Activated naive CD4-positive, alpha-beta T cell treated with anti-CD3 and anti-CD28 coated beads for 36 hours (primary cell): Measurements from ENCODE around the gene LYPD6. TPM values are rescaled to one million over a fixed set of nuclear protein-coding genes. Genes with fewer than 3 reads are reported as not detected.

Experiments used
- CTCF ChIA-PET: fragments of 350-600 bp; sonication (Branson Sonifier 250); formaldehyde crosslinking; loops from one replicate; lab custom pipeline; 2021; ENCODE audit warnings: antibody characterized with exemption; lab: Charles Lee
- DNase-seq: peaks from one replicate; pipeline ENCODE4 v3.0.0-alpha.2; 2020
- H3K27ac Mint-ChIP-seq: one replicate; pipeline ENCODE4 v1.8.0; 2021; ENCODE audit warnings: mild to moderate bottlenecking, mixed read lengths
- H3K27me3 Mint-ChIP-seq: one replicate; pipeline ENCODE4 v1.8.0; 2021; ENCODE audit warnings: low read depth, mixed read lengths
- H3K36me3 Mint-ChIP-seq: one replicate; pipeline ENCODE4 v1.8.0; 2021; ENCODE audit warnings: low read depth, mixed read lengths
- H3K4me1 Mint-ChIP-seq: one replicate; pipeline ENCODE4 v1.8.0; 2021; ENCODE audit warnings: low read depth, mixed read lengths
- H3K4me3 Mint-ChIP-seq: one replicate; pipeline ENCODE4 v1.8.0; 2021; ENCODE audit warnings: mild to moderate bottlenecking, moderate library complexity, mixed read lengths
- H3K9me3 Mint-ChIP-seq: one replicate; pipeline ENCODE4 v1.8.0; 2021; ENCODE audit warnings: mixed read lengths
- intact Hi-C: fragments of 100-400 bp; cut with micrococcal nuclease; formaldehyde crosslinking; loops from one replicate; pipeline ENCODE4 v1.15.1; 2023
- total RNA-seq, 2 experiments: library from RNA; stranded (reverse); gene quantifications; one replicate each; pipeline ENCODE4 v1.2.3, GENCODE V29; 2021

Gene LYPD6
- total RNA-seq, 2 experiments from 2014 or later, result not detected

DNA sequence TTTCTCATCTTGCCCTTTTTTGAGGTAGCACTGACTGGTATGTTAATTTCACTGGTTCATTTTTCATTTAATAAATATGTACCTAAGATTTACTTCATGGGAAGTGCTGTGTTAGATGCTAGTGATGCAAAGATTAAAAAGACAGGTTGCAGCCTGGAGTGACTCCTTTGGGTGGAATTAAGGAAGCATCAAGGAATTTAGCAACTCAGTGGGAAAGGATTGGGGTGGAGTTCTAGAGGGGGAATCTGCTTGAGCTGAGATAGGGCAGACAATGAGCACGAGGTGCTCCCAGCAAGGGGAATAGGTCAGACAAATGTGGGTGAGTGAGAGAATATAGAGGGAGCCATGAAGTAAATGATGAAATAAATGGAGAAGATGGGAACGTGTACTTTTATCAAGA, 57.0 kb downstream of the LYPD6 start:
- H3K4me1 Mint-ChIP-seq, result no peaks in the 10 kb centered on the region
- CTCF ChIA-PET, result no interaction called here

DNA sequence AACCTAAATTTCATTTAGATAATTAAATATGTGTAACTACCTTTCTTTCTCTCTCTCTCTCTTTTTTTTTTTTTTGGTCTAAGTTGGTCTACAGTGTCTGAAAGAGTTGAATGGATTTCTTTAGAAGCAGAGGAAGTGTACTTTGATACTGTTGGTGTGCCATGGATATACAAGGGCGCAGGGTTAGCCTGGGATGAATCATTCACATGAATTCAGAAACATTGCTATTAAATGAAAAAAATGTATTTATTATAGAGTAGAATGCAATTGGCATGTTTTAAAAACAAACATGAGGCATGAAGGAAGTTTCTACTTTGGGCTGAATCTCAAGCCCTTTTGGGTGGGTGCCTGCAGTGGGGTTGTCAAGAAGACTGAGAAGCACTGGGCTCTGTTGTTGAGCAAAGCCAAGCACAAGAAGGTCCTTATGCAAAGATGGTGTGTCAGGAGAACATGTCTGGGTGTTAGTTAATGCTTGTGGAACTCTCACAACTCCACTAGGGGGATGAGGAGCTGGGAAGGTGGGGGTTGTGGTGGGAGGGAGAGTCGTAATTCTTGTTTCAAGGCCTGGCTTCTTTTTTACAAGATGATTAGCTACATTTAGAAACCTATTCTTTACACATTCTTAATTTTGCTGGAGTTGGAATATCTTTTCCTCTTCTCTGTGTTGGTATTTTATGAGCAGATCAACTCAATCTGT, 57.9 kb downstream of the LYPD6 start:
- Mint-ChIP-seq H3K4me3 (no peak overlapping the region), H3K9me3 (no peaks in the 10 kb centered on the region), H3K36me3 (no peaks in the 10 kb centered on the region), H3K4me1 (no peaks in the 10 kb centered on the region), H3K27me3 (peaks cover 5% of the 10 kb centered on the region), H3K27ac (no peak overlapping the region)
- intact Hi-C loops, result no loop called here
- CTCF ChIA-PET, result no interaction called here
- no peak for DNase-seq

More for the DNA sequence above, 57.0 kb downstream of the LYPD6 start:
- no peak for DNase-seq
- H3K9me3 Mint-ChIP-seq, result no peaks in the 10 kb centered on the region
- no peak overlapping the region for H3K27ac Mint-ChIP-seq
- H3K27me3 Mint-ChIP-seq, result peaks cover 5% of the 10 kb centered on the region
- H3K36me3 Mint-ChIP-seq, result no peaks in the 10 kb centered on the region
- no peak overlapping the region for H3K4me3 Mint-ChIP-seq
- intact Hi-C loops, result no loop called here

DNA sequence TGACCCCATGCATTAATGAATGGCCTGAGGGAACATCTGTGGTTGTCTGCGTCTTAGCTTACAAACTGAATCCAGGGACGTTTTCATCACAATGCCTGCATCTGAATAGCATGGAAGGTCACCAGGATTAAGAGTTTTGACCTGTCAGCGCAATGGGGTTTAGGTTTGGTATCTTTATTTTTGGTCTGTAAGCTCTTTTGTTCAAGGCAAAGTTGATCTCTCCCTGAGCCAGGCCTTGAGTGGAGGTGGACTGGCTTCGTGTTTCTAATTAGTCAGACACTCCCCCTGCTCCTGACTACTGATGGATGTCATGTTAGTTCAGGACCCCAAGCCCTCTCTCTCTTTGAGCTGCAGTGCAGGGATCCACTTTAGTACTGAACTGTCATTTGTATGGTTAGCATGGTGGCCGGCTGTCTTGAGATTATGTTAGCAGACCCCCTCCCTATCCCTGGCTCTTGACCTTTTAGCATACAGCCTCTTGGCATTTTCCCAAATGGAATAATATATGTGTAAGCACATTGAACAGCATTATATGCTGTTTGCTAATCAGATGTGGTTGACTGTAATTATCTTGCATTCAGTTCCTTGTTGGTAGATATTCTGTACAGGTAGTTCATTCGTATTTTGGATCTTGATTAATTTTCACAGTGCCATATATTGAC, 59.2 kb downstream of the LYPD6 start:
- H3K4me3 Mint-ChIP-seq, result no peak overlapping the region
- no peak overlapping the region for H3K27ac Mint-ChIP-seq
- H3K27me3 Mint-ChIP-seq, result peaks cover 5% of the 10 kb centered on the region
- H3K9me3 Mint-ChIP-seq, result no peaks in the 10 kb centered on the region
- CTCF ChIA-PET, result interaction anchor here (0.6 kb wide), 1 partner anchor 171 kb away, joined by 3 read pairs; no protein-coding TSS in a partner anchor
- H3K36me3 Mint-ChIP-seq, result no peaks in the 10 kb centered on the region
- DNase-seq, result no peak
- intact Hi-C loops, result no loop called here
- H3K4me1 Mint-ChIP-seq, result no peaks in the 10 kb centered on the region

DNA sequence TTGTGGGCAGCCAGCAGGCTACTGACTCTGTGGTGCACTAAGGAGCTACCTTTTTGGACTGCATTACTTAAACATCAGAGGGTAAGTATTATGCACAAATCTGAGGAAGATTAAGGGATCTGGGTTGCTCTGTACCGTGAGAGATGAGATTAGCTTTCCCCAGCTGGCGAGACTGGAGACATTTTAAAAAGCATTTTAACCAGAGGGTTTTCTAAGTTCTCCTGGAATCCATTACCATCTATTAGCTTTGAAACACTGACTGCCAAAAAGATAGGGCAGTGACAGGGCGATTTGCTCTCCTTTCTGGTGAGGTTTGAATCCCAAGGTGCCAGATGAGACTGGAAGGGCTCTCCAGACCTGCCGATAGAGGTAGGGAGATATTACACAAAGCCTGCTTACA, 63.2 kb downstream of the LYPD6 start:
- Mint-ChIP-seq H3K4me3 (no peak overlapping the region), H3K4me1 (no peaks in the 10 kb centered on the region), H3K27ac (no peak overlapping the region), H3K36me3 (no peaks in the 10 kb centered on the region), H3K27me3 (peaks cover 9% of the 10 kb centered on the region), H3K9me3 (no peaks in the 10 kb centered on the region)
- intact Hi-C loops, result no loop called here
- CTCF ChIA-PET, result no interaction called here
- no peak for DNase-seq

DNA sequence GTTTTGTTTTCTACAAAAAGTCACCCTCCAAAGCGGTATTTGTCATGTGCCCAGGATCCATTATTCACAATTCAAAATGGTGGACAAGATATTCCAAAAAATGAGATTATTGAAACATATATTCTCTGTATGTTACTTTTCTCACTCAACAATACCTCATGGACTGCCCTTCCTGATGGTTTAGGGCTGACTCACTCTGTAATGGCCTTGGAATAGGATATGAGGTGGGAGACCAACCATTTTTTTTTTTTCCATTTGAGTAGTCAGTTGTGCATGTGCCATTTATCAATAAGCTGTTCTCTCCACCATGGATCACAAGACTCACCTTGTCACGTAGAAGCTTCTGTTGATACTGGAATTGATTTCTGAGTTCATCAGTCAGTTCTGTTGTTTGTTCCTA, 64.5 kb downstream of the LYPD6 start:
- DNase-seq, result no peak
- Mint-ChIP-seq H3K4me1 (no peaks in the 10 kb centered on the region), H3K27me3 (peaks cover 9% of the 10 kb centered on the region), H3K4me3 (no peak overlapping the region), H3K36me3 (no peaks in the 10 kb centered on the region), H3K27ac (no peak overlapping the region), H3K9me3 (no peaks in the 10 kb centered on the region)
- CTCF ChIA-PET, result no interaction called here
- intact Hi-C loops, result no loop called here

DNA sequence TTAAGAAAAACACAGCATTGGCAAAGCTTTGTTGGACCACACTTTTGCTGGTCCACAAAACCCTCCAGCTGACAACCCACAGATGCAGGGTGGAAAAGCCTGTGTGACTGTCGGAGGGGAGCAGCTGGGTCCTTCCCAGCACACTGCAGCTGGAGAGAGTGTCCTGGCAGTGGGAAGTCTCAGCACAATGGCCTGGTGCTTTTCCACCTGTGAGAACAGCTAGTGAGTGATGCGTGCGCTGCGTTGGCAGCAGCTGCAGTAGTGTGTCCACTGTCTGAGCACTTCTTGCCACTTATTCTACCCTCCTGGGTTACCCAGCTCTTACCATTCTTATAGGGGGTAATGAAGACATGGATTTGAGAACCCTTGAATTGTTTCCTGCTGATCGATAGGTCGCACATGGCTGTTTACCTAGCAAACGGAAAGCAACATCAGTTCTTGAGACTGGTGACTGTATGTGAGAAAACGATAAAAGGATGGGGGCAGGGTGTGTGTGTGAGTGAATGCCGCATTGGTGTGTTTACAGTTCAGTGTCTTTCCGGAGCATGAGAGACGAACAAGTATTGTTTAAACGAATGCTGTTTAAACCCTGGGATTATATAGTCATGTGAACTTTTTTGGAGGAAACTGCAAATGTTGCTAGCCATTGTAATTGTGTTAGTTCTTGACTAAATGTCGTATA, 69.7 kb downstream of the LYPD6 start:
- Mint-ChIP-seq H3K4me1 (no peaks in the 10 kb centered on the region), H3K27me3 (peaks cover 9% of the 10 kb centered on the region), H3K9me3 (peaks cover 5% of the 10 kb centered on the region), H3K36me3 (no peaks in the 10 kb centered on the region), H3K27ac (no peak overlapping the region), H3K4me3 (no peak overlapping the region)
- intact Hi-C loops, result no loop called here
- CTCF ChIA-PET, result no interaction called here
- no peak for DNase-seq

DNA sequence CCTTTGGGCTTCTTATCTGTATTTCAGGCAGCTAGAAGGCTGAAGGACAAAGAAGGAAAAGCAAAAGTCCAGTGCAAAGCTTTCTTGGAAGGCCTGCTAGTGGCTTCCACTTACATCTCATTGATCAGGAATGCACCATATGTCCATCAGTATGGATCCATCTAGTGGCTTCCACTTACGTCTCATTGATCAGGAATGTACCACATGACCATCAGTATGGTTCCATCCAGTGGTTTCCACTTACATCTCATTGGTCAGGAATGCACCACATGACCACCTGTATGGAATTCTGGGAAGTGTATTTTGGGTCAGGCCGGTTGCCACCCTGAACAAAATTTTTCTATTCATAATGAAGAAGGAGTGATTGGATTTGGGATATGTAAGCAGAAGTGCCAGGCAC, 70.6 kb downstream of the LYPD6 start:
- Mint-ChIP-seq H3K27me3 (peaks cover 9% of the 10 kb centered on the region), H3K4me3 (no peak overlapping the region), H3K36me3 (no peaks in the 10 kb centered on the region), H3K27ac (no peak overlapping the region), H3K9me3 (peaks cover 5% of the 10 kb centered on the region), H3K4me1 (no peaks in the 10 kb centered on the region)
- intact Hi-C loops, result no loop called here
- CTCF ChIA-PET, result no interaction called here
- DNase-seq, result no peak

DNA sequence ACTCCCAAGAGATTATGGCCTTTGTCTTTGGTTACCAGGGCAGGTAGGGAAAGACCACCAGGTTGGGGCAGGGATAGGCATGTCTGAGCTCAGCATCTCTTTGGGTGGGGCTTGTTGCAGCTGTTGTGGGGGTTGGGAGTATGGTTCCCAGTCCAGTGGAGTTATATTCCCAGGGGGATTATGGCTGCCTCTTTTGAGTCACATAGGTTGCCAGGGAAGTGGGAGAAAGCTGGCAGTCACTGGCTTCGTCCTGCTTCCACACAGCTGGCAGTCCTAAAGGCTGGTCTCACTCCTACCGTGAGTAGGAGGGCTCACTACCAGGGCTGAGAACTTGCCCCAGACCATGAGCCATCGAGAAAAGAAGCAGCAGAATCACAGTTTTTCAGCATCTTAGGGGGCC, 79.1 kb downstream of the LYPD6 start:
- H3K27ac Mint-ChIP-seq, result no peak overlapping the region
- DNase-seq, result no peak
- no peak overlapping the region for H3K4me3 Mint-ChIP-seq
- H3K9me3 Mint-ChIP-seq, result no peaks in the 10 kb centered on the region
- H3K36me3 Mint-ChIP-seq, result no peaks in the 10 kb centered on the region
- peaks cover 3% of the 10 kb centered on the region for H3K27me3 Mint-ChIP-seq
- intact Hi-C loops, result no loop called here
- no peaks in the 10 kb centered on the region for H3K4me1 Mint-ChIP-seq
- CTCF ChIA-PET, result no interaction called here

DNA sequence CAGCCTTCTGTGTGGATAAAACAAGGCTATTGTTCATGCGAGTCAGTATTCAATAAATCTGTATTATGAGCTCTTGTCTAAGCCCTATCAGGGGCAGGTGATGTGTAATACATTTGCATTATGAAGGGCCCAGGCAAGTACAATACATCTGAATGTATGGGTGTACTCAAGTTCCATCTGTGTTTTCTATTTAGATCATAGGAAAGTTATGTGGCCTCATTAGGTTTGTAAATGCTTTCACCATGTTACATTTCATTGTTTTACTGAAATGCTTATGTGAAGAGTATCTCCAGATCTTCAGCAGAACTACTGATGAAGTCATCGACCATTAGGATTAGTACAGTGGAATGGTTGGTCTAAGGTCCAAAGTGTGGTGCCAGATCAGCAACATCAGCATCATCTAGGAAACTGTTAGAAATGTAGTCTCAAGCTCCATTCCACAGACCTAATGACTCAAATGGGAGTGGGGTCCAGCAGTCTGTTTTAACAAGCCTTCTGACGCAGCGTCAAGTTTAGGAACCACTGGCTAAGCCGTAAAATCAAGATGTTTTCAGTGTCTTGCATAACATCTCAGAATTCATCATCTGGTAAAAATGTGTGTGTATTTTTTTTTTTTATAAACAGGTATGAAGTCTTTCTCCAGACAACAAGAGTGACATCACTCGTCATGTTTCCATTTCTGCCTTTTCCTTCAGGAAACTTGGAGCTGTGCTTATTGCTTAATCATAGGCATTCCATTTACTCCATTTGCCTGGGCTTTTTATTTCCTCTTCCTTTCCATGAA, 80.5 kb downstream of the LYPD6 start:
- no peak overlapping the region for H3K4me3 Mint-ChIP-seq
- intact Hi-C loops, result no loop called here
- CTCF ChIA-PET, result interaction anchor here (0.7 kb wide), 1 partner anchor 434 kb away, joined by 3 read pairs; no protein-coding TSS in a partner anchor

DNA sequence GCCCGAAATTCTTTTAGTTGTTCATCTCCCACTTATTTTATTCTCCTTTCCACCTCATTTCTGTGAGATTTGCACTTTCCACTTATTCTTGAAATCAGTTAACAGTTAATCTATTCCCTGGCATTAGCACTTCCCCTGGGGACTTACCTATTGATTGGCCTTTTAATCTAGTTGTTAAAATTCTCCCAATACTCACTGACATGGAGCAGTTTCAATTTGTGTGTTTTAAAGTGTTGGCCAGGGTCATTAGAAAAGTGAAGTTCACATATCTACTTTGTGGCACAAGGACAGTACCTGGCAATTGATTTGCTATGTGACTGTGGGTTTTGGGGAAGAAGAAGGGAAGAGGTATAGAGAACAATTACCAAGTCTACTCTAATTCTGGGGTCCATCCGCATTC, 83.1 kb downstream of the LYPD6 start:
- Mint-ChIP-seq H3K27ac (no peak overlapping the region), H3K4me1 (no peaks in the 10 kb centered on the region), H3K36me3 (no peaks in the 10 kb centered on the region), H3K27me3 (peaks cover 5% of the 10 kb centered on the region), H3K4me3 (no peak overlapping the region), H3K9me3 (no peaks in the 10 kb centered on the region)
- no peak for DNase-seq
- CTCF ChIA-PET, result no interaction called here
- intact Hi-C loops, result no loop called here

More for the DNA sequence above, 80.5 kb downstream of the LYPD6 start:
- Mint-ChIP-seq H3K4me1 (no peaks in the 10 kb centered on the region), H3K27me3 (peaks cover 5% of the 10 kb centered on the region), H3K36me3 (no peaks in the 10 kb centered on the region), H3K9me3 (no peaks in the 10 kb centered on the region), H3K27ac (no peak overlapping the region)
- DNase-seq, result no peak

DNA sequence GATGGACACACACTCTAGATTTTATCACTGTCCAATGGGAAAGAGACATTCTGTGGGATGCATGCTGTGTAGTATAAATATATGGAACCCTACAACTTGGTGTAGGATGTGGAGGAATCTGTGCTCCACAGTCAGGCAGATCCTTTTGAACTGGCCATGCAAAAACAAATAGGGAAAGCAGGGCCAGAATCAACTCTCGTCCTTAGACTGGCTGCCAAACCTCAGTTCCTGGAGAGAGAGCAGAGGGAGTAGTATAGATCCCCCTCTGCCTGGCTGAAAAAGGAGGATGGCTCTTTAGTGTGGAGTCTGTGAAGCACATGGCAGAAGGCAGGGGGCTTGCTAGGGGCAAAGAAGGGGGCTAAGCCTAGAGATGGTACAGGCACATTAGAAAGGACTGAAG, 84.7 kb downstream of the LYPD6 start:
- Mint-ChIP-seq H3K27me3 (peaks cover 5% of the 10 kb centered on the region), H3K4me3 (no peak overlapping the region), H3K36me3 (no peaks in the 10 kb centered on the region), H3K9me3 (no peaks in the 10 kb centered on the region), H3K4me1 (no peaks in the 10 kb centered on the region), H3K27ac (no peak overlapping the region)
- intact Hi-C loops, result no loop called here
- DNase-seq, result no peak
- CTCF ChIA-PET, result no interaction called here

DNA sequence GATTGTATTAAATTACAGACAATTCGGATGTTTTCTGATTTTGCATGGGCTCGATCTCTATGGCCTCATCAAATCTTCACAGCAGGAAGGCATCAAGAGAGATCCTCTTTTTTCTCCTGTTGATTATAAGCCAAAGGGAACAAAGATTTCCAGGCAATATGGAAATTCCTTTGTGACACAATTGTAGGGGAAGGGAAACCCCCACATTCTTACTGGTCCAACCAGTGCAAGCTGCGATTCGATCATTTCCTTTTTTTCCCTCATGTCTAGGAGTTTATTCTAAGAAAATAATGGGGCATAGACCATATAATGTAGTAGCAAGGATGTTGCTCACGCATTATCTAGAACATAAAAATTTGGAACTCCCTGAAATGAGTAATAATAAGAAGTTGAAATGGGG, 87.7 kb downstream of the LYPD6 start:
- no peak for DNase-seq
- peaks cover 2% of the 10 kb centered on the region for H3K27me3 Mint-ChIP-seq
- intact Hi-C loops, result no loop called here
- H3K36me3 Mint-ChIP-seq, result no peaks in the 10 kb centered on the region
- H3K9me3 Mint-ChIP-seq, result no peaks in the 10 kb centered on the region
- H3K4me1 Mint-ChIP-seq, result no peaks in the 10 kb centered on the region
- CTCF ChIA-PET, result no interaction called here
- H3K4me3 Mint-ChIP-seq, result no peak overlapping the region
- H3K27ac Mint-ChIP-seq, result no peak overlapping the region
